ENCODE measurements around the gene FGD3.

The FGD3 gene

DNA sequence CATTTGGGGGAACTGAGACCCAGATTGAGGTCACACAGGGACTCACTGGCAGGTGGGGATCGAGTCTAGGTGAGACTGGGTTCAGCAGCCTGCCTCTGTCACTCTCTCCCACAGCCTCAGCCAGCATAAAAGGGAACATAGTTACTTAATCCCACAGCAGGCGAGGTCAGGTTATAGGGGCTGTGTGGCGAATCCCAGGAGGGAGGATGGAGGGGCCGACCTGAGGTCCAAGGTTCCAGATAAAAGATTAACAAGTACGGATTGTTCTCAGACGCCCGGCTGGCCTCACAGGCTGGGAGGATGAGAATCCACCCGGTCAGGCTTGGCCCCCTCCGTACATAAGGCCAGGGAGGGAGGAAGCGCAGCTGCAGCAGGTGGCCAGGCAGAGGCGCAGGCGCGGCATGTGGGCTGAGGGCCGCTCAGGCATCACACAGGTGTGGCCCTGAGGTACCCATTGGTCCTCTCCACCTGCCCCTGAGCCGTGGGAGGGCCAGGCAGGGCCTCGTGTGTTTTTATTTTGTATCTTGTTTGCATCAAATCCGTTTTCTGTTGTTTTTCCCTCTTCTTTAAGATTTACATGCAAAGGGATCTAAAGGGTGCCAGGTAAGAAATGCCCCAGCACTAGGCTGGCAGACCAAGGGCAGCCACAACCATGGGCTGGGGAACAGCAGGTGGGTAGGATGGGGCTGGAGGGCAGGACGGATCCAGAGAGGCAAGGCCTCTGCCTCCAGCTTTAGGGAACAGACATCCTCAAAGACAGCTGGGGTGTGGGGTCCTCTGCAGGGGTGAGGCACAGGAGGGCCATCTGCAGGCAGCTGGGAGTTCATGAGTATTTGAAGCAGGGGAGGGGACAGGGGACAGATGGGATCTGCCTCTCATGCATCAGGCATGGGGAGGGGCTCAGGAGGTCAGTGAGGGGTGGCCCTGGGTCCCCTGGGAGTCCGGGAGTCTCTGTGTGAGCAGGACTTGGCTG, 114.8 kb downstream of the FGD3 start:
- ATAC-seq (no peak), DNase-seq (peak; percentile 41)
- Mint-ChIP-seq H3K27ac (peak overlapping the region; percentile 87), H3K9me3 (no peaks in the 10 kb centered on the region), H3K27me3 (no peaks in the 10 kb centered on the region), H3K36me3 (ENCODE audit: low read depth) (peaks cover 4% of the 10 kb centered on the region), H3K4me3 (peak overlapping the region; percentile 87), H3K4me1 (peaks cover 83% of the 10 kb centered on the region)

DNA sequence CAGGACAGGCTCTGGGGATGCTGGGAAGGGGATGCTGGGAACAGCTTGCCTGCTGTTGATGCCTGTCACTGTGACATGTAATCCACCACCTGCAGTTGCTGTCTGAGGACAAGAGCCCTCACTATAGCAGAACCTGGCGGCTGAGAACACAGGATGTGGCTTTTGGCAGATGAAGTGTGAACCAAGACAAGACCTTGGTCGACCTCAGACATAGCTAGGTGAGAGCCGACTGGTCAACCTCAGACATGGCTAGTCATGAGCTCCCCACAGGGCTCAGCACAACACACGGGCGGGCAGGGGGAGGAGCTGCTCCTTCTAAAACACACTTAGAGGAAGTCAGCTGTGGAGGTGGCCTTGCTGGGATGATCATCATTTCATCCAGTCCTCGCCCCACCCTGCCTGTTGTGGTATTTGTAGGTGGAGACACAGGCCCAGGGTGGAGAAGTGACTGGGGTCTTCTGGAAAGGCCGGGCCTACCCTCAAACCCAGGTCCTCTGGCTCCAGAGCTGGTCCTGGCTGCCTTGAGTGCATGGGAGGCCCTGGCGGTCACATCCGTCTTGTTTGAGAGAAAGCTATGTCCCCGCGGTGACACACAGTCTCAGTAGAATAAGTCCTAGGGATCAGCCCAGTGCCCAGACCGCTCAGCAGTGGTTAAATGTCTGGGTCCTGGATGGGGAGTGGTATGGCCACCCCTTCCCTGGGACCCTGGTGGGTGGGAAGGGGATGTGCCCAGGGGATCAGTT, 117.2 kb downstream of the FGD3 start:
- H3K36me3 Mint-ChIP-seq (ENCODE audit: low read depth) = peaks cover 15% of the 10 kb centered on the region
- H3K9me3 Mint-ChIP-seq = no peaks in the 10 kb centered on the region
- peak overlapping the region; percentile 77 for H3K4me3 Mint-ChIP-seq
- H3K4me1 Mint-ChIP-seq = peaks cover 94% of the 10 kb centered on the region
- ATAC-seq (peak; percentile 96), DNase-seq (peak; percentile 85)
- H3K27ac Mint-ChIP-seq = peak overlapping the region; percentile 92
- H3K27me3 Mint-ChIP-seq = no peaks in the 10 kb centered on the region

DNA sequence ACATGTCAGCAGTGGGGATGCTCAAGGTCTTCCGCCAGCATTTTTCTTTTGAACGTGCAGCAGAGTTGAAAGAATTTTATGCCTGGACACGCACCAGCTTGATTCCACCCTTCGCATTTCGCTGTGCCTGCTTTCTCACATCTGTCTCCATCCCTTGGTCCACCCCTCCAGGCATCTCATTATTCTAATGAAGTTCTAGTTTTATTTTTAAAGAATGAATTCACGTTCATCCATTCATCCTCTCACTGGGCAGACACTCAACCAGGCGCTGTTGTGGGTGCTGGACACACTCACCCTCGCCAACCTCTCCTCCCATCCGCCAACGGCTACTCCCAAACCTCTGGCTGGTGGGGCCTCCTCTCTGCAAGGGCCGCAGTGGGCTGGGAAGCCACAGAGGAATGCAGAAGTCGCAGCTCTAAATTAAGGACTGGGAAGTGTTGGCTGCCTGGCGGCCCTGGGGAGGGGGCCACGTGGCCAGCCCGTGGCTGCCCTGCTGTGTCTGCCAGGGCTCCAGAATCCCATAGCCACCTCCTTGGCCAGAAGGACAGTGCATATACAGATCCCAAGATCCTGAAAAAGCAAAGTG, 117.9 kb downstream of the FGD3 start:
- Mint-ChIP-seq H3K9me3 (no peaks in the 10 kb centered on the region), H3K27ac (peak overlapping the region; percentile 92), H3K36me3 (ENCODE audit: low read depth) (peaks cover 15% of the 10 kb centered on the region), H3K27me3 (no peaks in the 10 kb centered on the region), H3K4me3 (peak overlapping the region; percentile 77), H3K4me1 (peaks cover 87% of the 10 kb centered on the region)
- DNase-seq (no peak), ATAC-seq (no peak)

DNA sequence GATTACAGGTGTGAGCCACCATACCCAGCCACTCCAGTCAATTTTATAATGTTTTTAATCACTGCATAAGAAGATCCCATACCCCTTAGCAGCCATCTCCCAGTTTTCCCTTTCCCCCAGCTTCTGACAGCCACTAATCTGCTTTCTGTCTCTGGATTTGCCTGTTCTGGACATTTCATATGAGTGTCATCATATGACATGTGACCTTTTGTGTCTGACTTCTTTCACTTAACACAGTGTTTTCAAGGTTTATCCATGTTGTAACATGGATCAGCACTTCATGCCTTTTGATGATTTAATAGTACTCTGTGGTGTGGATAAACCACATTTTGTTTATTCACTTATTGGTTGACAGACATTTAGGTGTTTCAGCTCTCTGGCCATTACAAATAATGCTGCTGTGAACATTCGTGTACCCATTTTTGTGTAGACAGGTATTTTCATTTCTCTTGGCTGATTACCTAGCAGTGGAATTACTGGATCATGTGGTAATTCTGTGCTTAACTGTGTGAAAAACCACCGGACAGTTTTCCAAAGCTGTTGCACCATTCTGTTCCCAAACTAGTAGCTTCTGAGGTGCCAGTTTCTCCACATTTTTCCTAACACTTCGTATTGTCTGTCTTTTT, 119.8 kb downstream of the FGD3 start:
- ATAC-seq (no peak), DNase-seq (no peak)
- H3K27ac Mint-ChIP-seq = peak overlapping the region; percentile 47
- H3K4me3 Mint-ChIP-seq = no peak overlapping the region
- no peaks in the 10 kb centered on the region for H3K27me3 Mint-ChIP-seq
- peaks cover 79% of the 10 kb centered on the region for H3K4me1 Mint-ChIP-seq
- H3K36me3 Mint-ChIP-seq (ENCODE audit: low read depth) = peaks cover 20% of the 10 kb centered on the region
- no peaks in the 10 kb centered on the region for H3K9me3 Mint-ChIP-seq

DNA sequence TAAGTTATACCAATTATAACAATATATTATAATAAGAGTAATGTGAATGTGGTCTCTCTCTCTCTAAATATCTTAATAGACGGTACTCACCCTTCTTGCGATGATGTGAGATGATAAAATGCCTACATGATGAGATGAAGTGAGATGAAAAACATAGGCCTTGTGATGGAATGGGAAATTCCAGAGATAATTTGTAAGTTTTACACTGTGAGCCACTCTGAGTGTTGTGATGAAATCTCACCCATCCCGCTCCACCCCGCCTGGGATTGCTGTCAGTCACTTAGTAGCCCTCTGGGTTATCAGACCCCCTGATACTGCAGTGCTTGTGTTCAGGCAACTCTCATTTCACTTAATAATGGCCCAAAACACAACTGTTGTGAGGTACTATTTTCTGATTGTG, 121.6 kb downstream of the FGD3 start:
- no peaks in the 10 kb centered on the region for H3K9me3 Mint-ChIP-seq
- no peaks in the 10 kb centered on the region for H3K27me3 Mint-ChIP-seq
- H3K4me3 Mint-ChIP-seq = no peak overlapping the region
- H3K36me3 Mint-ChIP-seq (ENCODE audit: low read depth) = peaks cover 20% of the 10 kb centered on the region
- H3K4me1 Mint-ChIP-seq = peaks cover 72% of the 10 kb centered on the region
- H3K27ac Mint-ChIP-seq = no peak overlapping the region
- ATAC-seq (no peak), DNase-seq (no peak)

DNA sequence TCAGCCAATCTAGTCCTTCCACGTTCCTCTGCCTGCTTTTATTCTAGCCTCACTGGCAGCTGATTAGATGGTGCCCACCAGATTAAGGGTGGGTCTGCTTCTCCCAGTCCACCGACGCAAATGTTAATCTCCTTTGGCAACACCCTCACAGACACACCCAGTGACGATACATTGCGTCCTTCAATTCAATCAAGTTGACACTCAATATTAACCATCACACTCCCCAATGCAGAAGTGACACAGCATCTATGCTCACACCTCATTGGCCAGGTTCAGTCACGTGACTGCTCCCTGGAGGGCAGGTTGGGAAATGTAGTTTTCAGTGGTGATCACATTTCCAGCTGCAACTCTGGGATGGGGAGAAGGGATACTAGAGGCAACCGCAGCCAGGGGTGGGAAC, 124.1 kb downstream of the FGD3 start:
- Mint-ChIP-seq H3K9me3 (no peaks in the 10 kb centered on the region), H3K27ac (no peak overlapping the region), H3K4me1 (peaks cover 66% of the 10 kb centered on the region), H3K4me3 (no peak overlapping the region), H3K36me3 (ENCODE audit: low read depth) (peaks cover 18% of the 10 kb centered on the region), H3K27me3 (no peaks in the 10 kb centered on the region)
- DNase-seq (no peak), ATAC-seq (no peak)

DNA sequence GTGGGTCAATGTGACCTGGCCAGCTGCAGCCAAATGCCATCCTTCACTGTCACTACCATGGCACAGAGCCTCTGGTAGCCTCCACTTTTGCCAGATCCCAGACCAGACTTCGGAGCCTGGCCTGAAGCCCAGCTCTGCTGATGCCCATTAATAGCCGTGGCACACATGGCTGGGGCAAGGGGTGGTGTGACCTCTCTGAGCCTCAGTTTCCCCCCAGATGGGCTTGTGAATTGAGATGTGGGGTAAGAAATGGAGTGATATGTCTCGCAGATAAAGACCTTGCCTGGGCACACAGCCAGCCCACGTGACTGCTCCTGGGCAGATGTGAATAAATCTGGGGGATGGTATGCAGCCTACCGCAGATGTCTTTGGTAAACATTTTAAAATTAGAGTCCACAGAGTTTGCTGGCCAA, 125.1 kb downstream of the FGD3 start:
- peak overlapping the region; percentile 48 for H3K27ac Mint-ChIP-seq
- no peak for DNase-seq
- peaks cover 62% of the 10 kb centered on the region for H3K4me1 Mint-ChIP-seq
- H3K4me3 Mint-ChIP-seq = no peak overlapping the region
- no peaks in the 10 kb centered on the region for H3K9me3 Mint-ChIP-seq
- H3K27me3 Mint-ChIP-seq = no peaks in the 10 kb centered on the region
- peaks cover 15% of the 10 kb centered on the region for H3K36me3 Mint-ChIP-seq (ENCODE audit: low read depth)
- no peak for ATAC-seq

DNA sequence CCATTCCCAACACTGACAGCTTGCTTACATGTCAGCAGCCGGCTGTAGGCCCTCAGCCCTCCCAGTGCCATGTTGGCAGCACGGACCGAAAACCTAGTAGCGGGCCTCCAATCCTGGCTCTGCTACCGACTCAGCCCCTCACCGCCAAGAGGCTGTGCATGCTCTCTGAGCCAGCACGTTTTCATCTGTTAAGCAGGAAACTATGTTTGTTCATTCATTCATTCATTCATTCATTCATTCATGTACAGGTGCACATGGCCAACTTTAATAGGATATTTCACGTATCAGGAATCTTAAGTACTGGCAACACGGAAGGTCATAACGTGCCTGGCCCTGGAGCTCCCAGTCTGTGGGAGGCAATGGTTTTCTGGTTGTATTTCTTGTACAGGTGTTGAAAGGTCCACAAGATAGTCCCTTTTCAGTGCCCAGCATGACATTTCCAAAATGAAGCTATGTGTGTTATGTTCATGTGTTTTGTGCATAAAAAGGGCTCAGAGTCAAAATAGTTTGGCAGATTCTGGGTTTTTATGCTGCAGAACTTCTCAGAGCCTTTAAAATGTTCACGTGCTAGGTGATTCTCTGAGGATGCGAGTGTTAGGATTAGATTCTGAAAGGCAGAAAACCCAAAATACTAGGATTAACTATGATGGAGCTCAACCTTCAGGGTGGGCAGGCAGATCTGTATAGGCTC, 128.9 kb downstream of the FGD3 start:
- H3K4me1 Mint-ChIP-seq = peaks cover 40% of the 10 kb centered on the region

DNA sequence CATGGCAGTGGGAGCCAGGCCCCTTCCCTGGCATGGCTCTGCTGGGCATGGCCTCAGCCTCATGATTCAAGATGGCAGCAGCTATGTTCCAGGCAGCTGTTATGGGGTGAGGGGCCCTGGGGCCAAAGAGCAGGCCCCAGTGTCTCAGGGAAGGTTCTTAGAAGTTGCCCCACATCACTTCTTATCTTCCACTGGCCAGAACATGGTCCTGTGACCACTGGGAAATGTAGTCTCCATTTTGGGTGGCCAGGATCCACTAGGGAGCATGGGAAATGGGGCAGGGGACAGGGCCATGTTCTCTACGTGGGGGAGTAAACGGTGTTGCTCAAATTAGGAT, 129.4 kb downstream of the FGD3 start:
- H3K36me3 Mint-ChIP-seq (ENCODE audit: low read depth) = peaks cover 6% of the 10 kb centered on the region

More for the DNA sequence above, 128.9 kb downstream of the FGD3 start:
- DNase-seq = no peak
- H3K36me3 Mint-ChIP-seq (ENCODE audit: low read depth) = peaks cover 5% of the 10 kb centered on the region
- no peak overlapping the region for H3K27ac Mint-ChIP-seq
- H3K9me3 Mint-ChIP-seq = no peaks in the 10 kb centered on the region
- H3K4me3 Mint-ChIP-seq = no peak overlapping the region
- no peaks in the 10 kb centered on the region for H3K27me3 Mint-ChIP-seq
- ATAC-seq = no peak

DNA sequence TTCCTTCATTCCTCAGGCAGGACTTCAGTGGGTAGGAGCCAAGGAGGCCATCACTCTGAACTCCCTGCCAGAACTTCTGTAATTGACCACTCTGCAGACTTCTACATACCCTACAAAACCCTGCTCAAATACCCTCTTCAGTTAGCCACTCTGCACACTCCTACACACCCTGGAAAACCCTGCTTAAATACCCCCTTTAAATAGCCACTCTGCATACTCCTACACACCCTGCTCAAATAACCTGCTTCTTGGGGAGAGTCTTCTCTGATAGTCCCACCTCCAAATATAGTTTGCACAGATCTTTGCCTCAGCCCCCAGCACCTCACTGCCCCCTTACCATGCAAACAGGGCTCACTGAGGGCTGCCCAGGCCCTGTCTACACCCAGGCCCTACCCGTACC, 130.0 kb downstream of the FGD3 start:
- Mint-ChIP-seq H3K27ac (no peak overlapping the region), H3K9me3 (no peaks in the 10 kb centered on the region), H3K27me3 (no peaks in the 10 kb centered on the region), H3K4me1 (peaks cover 40% of the 10 kb centered on the region), H3K36me3 (ENCODE audit: low read depth) (peaks cover 10% of the 10 kb centered on the region), H3K4me3 (no peak overlapping the region)
- DNase-seq (no peak), ATAC-seq (peak; percentile 24)

More for the DNA sequence above, 129.4 kb downstream of the FGD3 start:
- no peak overlapping the region for H3K4me3 Mint-ChIP-seq
- H3K27ac Mint-ChIP-seq = peak overlapping the region; percentile 50
- no peaks in the 10 kb centered on the region for H3K27me3 Mint-ChIP-seq
- H3K9me3 Mint-ChIP-seq = no peaks in the 10 kb centered on the region
- ATAC-seq (no peak), DNase-seq (no peak)
- peaks cover 38% of the 10 kb centered on the region for H3K4me1 Mint-ChIP-seq

DNA sequence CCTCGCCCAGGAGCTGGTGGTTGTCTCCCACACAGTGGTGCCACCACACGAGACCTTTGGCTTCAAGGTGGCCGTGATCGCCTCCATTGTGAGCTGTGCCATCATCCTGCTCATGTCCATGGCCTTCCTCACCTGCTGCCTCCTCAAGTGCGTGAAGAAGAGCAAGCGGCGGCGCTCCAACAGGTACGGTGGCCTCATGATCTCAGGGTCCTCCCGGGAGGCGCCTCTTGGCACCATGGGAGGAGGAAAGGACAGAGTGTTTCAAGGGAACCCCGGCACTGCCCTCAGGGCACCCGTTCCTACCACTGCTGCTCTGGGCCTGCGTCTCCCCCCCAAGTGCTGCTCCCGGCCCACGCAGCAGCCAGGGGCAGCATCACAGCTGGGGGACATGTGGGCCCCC, 130.5 kb downstream of the FGD3 start:
- H3K4me1 Mint-ChIP-seq = peaks cover 40% of the 10 kb centered on the region
- H3K4me3 Mint-ChIP-seq = no peak overlapping the region
- DNase-seq = no peak
- no peak overlapping the region for H3K27ac Mint-ChIP-seq
- ATAC-seq = no peak
- peaks cover 10% of the 10 kb centered on the region for H3K36me3 Mint-ChIP-seq (ENCODE audit: low read depth)
- H3K27me3 Mint-ChIP-seq = no peaks in the 10 kb centered on the region
- no peaks in the 10 kb centered on the region for H3K9me3 Mint-ChIP-seq

DNA sequence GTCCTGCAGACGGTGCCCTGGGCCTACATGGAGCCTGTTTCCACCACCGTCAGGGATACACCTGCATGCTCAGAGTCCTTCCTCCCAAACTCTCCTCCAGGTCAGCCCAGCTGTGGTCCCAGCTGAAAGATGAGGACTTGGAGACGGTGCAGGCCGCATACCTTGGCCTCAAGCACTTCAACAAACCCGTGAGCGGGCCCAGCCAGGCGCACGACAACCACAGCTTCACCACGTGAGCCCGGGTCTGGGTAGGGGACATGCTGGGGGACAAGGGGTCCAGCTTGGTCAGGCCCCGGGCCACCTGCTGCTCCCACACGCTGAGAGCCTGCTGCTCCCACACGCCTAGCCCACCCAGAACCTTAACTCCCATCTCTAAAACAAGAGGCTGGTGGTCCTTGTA, 132.0 kb downstream of the FGD3 start:
- Mint-ChIP-seq H3K9me3 (no peaks in the 10 kb centered on the region), H3K27me3 (no peaks in the 10 kb centered on the region), H3K4me1 (peaks cover 46% of the 10 kb centered on the region), H3K27ac (no peak overlapping the region), H3K36me3 (ENCODE audit: low read depth) (peaks cover 14% of the 10 kb centered on the region), H3K4me3 (no peak overlapping the region)
- ATAC-seq (no peak), DNase-seq (no peak)

DNA sequence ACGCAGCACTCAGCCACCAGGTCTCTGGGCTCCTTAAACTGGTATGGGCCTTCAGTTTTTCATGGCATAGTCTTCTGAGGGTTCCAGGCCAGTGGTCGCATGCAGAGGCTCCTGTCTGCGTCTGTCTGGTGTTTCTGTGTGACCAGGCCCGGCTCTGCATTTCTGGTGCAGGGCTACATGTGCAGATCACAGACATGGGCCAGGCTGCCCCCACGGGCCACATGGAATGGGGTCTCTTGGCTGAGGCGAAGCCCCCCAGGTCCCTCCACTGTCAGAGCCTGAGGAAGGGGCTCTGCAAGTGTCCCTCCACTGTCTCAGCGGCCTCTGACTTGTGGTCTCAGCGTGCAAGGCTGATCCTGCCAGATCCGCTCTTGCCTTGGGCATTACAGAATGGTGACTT, 133.1 kb downstream of the FGD3 start:
- Mint-ChIP-seq H3K27ac (no peak overlapping the region), H3K36me3 (ENCODE audit: low read depth) (peaks cover 20% of the 10 kb centered on the region)
- no peak for ATAC-seq

DNA sequence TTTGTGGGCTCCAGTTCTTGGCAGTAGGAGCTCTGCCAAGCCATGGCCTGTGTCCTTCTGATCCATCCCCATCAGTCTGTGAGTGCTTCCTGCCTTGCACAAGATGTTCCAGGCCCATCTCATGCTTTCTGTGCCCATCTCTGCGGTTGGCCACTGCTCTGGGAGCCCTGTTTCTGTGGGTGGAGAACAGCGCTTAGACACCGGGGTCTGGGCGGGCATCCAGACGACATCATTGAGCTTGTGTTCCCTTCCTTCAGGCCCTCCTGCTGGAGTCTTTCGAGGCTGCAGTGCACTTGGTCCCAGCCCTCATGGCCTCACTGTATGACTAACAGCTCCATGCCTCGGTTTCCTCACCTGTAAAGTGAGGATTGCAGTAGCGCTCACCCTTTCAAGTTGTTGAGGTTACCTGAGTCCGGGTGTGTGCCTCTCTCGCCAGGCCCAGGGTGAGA, 133.8 kb downstream of the FGD3 start:
- DNase-seq = no peak
- Mint-ChIP-seq H3K4me3 (no peak overlapping the region), H3K4me1 (peaks cover 35% of the 10 kb centered on the region), H3K36me3 (ENCODE audit: low read depth) (peaks cover 26% of the 10 kb centered on the region), H3K27ac (no peak overlapping the region), H3K9me3 (peaks cover 4% of the 10 kb centered on the region), H3K27me3 (no peaks in the 10 kb centered on the region)
- ATAC-seq = no peak

More for the DNA sequence above, 133.1 kb downstream of the FGD3 start:
- H3K27me3 Mint-ChIP-seq = no peaks in the 10 kb centered on the region
- peaks cover under 1% of the 10 kb centered on the region for H3K9me3 Mint-ChIP-seq
- peaks cover 35% of the 10 kb centered on the region for H3K4me1 Mint-ChIP-seq
- H3K4me3 Mint-ChIP-seq = no peak overlapping the region
- DNase-seq = no peak

All from activated naive CD8-positive, alpha-beta T cell treated with anti-CD3 and anti-CD28 coated beads, Interleukin-2, amount 50 U/mL, for 24 hours (primary cell).